Gastrocnemius medialis (tissue), 4 donors: ENCODE measurements around the gene EOMES. TPM values are rescaled to one million over a fixed set of nuclear protein-coding genes. Genes with fewer than 3 reads are reported as not detected.

Source experiments
- ATAC-seq, 2 donors: fragments of 150-250 bp; one replicate each; pipeline ENCODE4 v1.9.1; 2016
- DNase-seq, 2 donors: peaks; one replicate each; pipeline ENCODE4 v3.0.0-alpha.2; 2019
- H3K27ac ChIP-seq, 4 donors: fragments of 200-600 bp; sonication (generic); 1 replicate in 1 of 4; 2 replicates in 3 of 4; pipeline ENCODE4 v1.5.1; 2016 to 2018; ENCODE audit warnings: mild to moderate bottlenecking in 2 of 4, moderate library complexity in 1 of 4
- H3K27me3 ChIP-seq, 3 donors: fragments of 200-600 bp; sonication (generic) in 2 of 3; 1 replicate in 1 of 3; 2 replicates in 2 of 3; pipeline versions ENCODE4 v1.5.1 to v1.6.0; 2016 to 2019; ENCODE audit warnings: mild to moderate bottlenecking in 1 of 3, moderate library complexity in 1 of 3
- H3K36me3 ChIP-seq, 2 donors: fragments of 200-600 bp; sonication (generic) in 1 of 2; one replicate each; pipeline ENCODE4 v1.5.1; 2017 to 2018
- H3K4me1 ChIP-seq, 2 donors: fragments of 200-600 bp; sonication (generic) in 1 of 2; one replicate each; pipeline ENCODE4 v1.5.1; 2016 to 2017; ENCODE audit warnings: mild to moderate bottlenecking in 2 of 2
- H3K4me3 ChIP-seq, 4 donors: fragments of 200-600 bp; sonication (generic) in 3 of 4; 1 replicate in 1 of 4; 2 replicates in 3 of 4; pipeline ENCODE4 v1.5.1; 2016 to 2019; ENCODE audit warnings: mild to moderate bottlenecking in 2 of 4
- H3K9me3 ChIP-seq, 3 donors: fragments of 200-600 bp; sonication (generic) in 2 of 3; 1 replicate in 1 of 3; 2 replicates in 2 of 3; pipeline ENCODE4 v1.5.1; 2016 to 2019
- CTCF ChIP-seq, 5 experiments: fragments of 450-650 bp in 3 of 5; fragments of 200-600 bp in 2 of 5; sonication (generic) in 2 of 5; IDR thresholded peaks in 4 of 5; conservative IDR thresholded peaks in 1 of 5; 1 replicate in 4 of 5; 2 replicates in 1 of 5; pipeline ENCODE4 v1.5.1; 2016 to 2019; ENCODE audit warnings: antibody characterized with exemption in 5 of 5, mild to moderate bottlenecking in 3 of 5, moderate library complexity in 3 of 5
- POLR2A ChIP-seq, 2 donors: fragments of 450-650 bp; IDR thresholded peaks; one replicate each; pipeline ENCODE4 v1.6.1; 2017; ENCODE audit warnings: antibody characterized with exemption in 2 of 2, mild to moderate bottlenecking in 2 of 2, moderate library complexity in 2 of 2
- in situ Hi-C, 4 donors: fragments of 200-750 bp; cut with MboI; loops; one replicate each; pipeline versions ENCODE4 v1.15.0 to v1.8.0; 2017; ENCODE audit warnings: low sequenced_read_pairs in 4 of 4
- intact Hi-C: fragments of 100-400 bp; cut with DNase I; formaldehyde crosslinking; loops from one replicate; pipeline ENCODE4 v1.15.1; 2023; ENCODE audit warnings: low total_unique reads
- total RNA-seq, 4 donors: library from RNA; depleted of rRNA; stranded (reverse); fragments of >200 nt; gene quantifications; one replicate each; pipeline versions ENCODE4 v1.1.0 to v1.2.3, GENCODE V29; 2016

Gene EOMES
- total RNA-seq, 4 donors from 2014 or later = not detected

- ATAC-seq (no peak), DNase-seq (no peak)
- Histone ChIP-seq H3K27me3 (no peaks in the 10 kb centered on the region), H3K27ac (no peak overlapping the region), H3K36me3 (no peaks in the 10 kb centered on the region), H3K9me3 (peaks cover 0 to 7% (median 0%) of the 10 kb centered on the region in 3 donors), H3K4me1 (no peaks in the 10 kb centered on the region), H3K4me3 (no peak overlapping the region)
- in situ Hi-C loops (loop anchor here in 3 of 4 donors (10.0 to 25.0 kb wide), 3 partner anchors 372 to 549 kb away; no protein-coding TSS in a partner anchor), intact Hi-C loops (no loop called here)
- TF ChIP-seq POLR2A (IDR thresholded peaks at IDR 0.05) = no peak
- no peak for TF ChIP-seq CTCF (IDR thresholded peaks at IDR 0.05 in 4 of 5, conservative IDR thresholded peaks at IDR 0.05 in 1 of 5)
These were observed 35.5 kb downstream of the EOMES start for GRCh38 chr3:27686642-27687041.

GRCh38 chr3:27685474-27685873 is 36.6 kb downstream of the EOMES start:
- no peaks in the 10 kb centered on the region for H3K36me3 ChIP-seq
- TF ChIP-seq POLR2A (IDR thresholded peaks at IDR 0.05) (no peak), CTCF (IDR thresholded peaks at IDR 0.05 in 4 of 5, conservative IDR thresholded peaks at IDR 0.05 in 1 of 5) (no peak)
- H3K27ac ChIP-seq = no peak overlapping the region
- ATAC-seq (no peak), DNase-seq (no peak)
- no peaks in the 10 kb centered on the region for H3K27me3 ChIP-seq
- peaks cover 0 to 3% of the 10 kb centered on the region in 2 donors for H3K4me1 ChIP-seq
- H3K4me3 ChIP-seq = no peak overlapping the region
- H3K9me3 ChIP-seq = peaks cover 0 to under 1% (median 0%) of the 10 kb centered on the region in 3 donors
- intact Hi-C loops = no loop called here
- in situ Hi-C loops = loop anchor here in 3 of 4 donors (10.0 to 25.0 kb wide), 3 partner anchors 371 to 548 kb away; no protein-coding TSS in a partner anchor

- in situ Hi-C loops (loop anchor here in 3 of 4 donors (10.0 to 25.0 kb wide), 3 partner anchors 370 to 547 kb away; no protein-coding TSS in a partner anchor), intact Hi-C loops (no loop called here)
- no peak for ATAC-seq
These were observed 37.8 kb downstream of the EOMES start for GRCh38 chr3:27684302-27684701.

GRCh38 chr3:27681249-27681748 is 40.8 kb downstream of the EOMES start:
- TF ChIP-seq POLR2A (IDR thresholded peaks at IDR 0.05) (no peak), CTCF (IDR thresholded peaks at IDR 0.05 in 4 of 5, conservative IDR thresholded peaks at IDR 0.05 in 1 of 5) (peak; percentile 27 to 52 (median 45))
- Histone ChIP-seq H3K36me3 (no peaks in the 10 kb centered on the region), H3K9me3 (no peaks in the 10 kb centered on the region), H3K4me1 (peaks cover 0 to 3% of the 10 kb centered on the region in 2 donors), H3K27me3 (no peaks in the 10 kb centered on the region), H3K27ac (no peak overlapping the region), H3K4me3 (no peak overlapping the region)
- DNase-seq (no peak), ATAC-seq (peak in 1 of 2 donors; percentile 55)
- intact Hi-C loops (no loop called here), in situ Hi-C loops (loop anchor here in 3 of 4 donors (10.0 to 25.0 kb wide), 3 partner anchors 366 to 544 kb away; no protein-coding TSS in a partner anchor)

More at GRCh38 chr3:27684302-27684701, 37.8 kb downstream of the EOMES start:
- no peak overlapping the region for H3K4me3 ChIP-seq
- no peaks in the 10 kb centered on the region for H3K9me3 ChIP-seq
- no peaks in the 10 kb centered on the region for H3K27me3 ChIP-seq
- H3K4me1 ChIP-seq = peaks cover 0 to 3% of the 10 kb centered on the region in 2 donors
- H3K36me3 ChIP-seq = no peaks in the 10 kb centered on the region
- TF ChIP-seq CTCF (IDR thresholded peaks at IDR 0.05 in 4 of 5, conservative IDR thresholded peaks at IDR 0.05 in 1 of 5) (no peak), POLR2A (IDR thresholded peaks at IDR 0.05) (no peak)
- no peak overlapping the region for H3K27ac ChIP-seq
- DNase-seq = no peak
